ENCODE results near the gene PSMD11. TPM values are rescaled to one million over a fixed set of nuclear protein-coding genes. Genes with fewer than 3 reads are reported as not detected.

The PSMD11 gene
- total RNA-seq, 1 donor from 2014 or later, result 94.9 TPM

- Mint-ChIP-seq H3K4me1 (peaks cover 9% of the 10 kb centered on the region), H3K4me3 (no peak overlapping the region), H3K36me3 (peaks cover 5% of the 10 kb centered on the region), H3K27ac (peak overlapping the region; percentile 8), H3K27me3 (ENCODE audit: low read depth) (no peaks in the 10 kb centered on the region), H3K9me3 (no peaks in the 10 kb centered on the region)
- no peak for TF ChIP-seq CTCF (IDR thresholded peaks at IDR 0.05; ENCODE audit: unreplicated experiment)
- no peak for DNase-seq (ENCODE audit: low spot score in 2 of 2, unreplicated experiment in 2 of 2)
Measured at GRCh38 chr17:32491371-32492263, 47.3 kb downstream of the PSMD11 start.

- no peaks in the 10 kb centered on the region for H3K9me3 Mint-ChIP-seq
Measured at GRCh38 chr17:32492264-32492589, 47.9 kb downstream of the PSMD11 start.

GRCh38 chr17:32492648-32493289 is 48.5 kb downstream of the PSMD11 start:
- Mint-ChIP-seq H3K27ac (no peak overlapping the region), H3K27me3 (ENCODE audit: low read depth) (no peaks in the 10 kb centered on the region), H3K9me3 (no peaks in the 10 kb centered on the region), H3K4me3 (no peak overlapping the region), H3K36me3 (peaks cover 3% of the 10 kb centered on the region), H3K4me1 (peaks cover 6% of the 10 kb centered on the region)
- DNase-seq (ENCODE audit: low spot score in 2 of 2, unreplicated experiment in 2 of 2), result no peak
- TF ChIP-seq CTCF (IDR thresholded peaks at IDR 0.05; ENCODE audit: unreplicated experiment), result no peak

More at GRCh38 chr17:32492264-32492589, 47.9 kb downstream of the PSMD11 start:
- Mint-ChIP-seq H3K4me3 (no peak overlapping the region), H3K27ac (peak overlapping the region; percentile 8), H3K27me3 (ENCODE audit: low read depth) (no peaks in the 10 kb centered on the region), H3K4me1 (peaks cover 9% of the 10 kb centered on the region), H3K36me3 (peaks cover 5% of the 10 kb centered on the region)
- no peak for DNase-seq (ENCODE audit: low spot score in 2 of 2, unreplicated experiment in 2 of 2)
- TF ChIP-seq CTCF (IDR thresholded peaks at IDR 0.05; ENCODE audit: unreplicated experiment), result no peak

- no peak overlapping the region for H3K27ac Mint-ChIP-seq
- no peak overlapping the region for H3K4me3 Mint-ChIP-seq
- no peaks in the 10 kb centered on the region for H3K9me3 Mint-ChIP-seq
- no peak for TF ChIP-seq CTCF (IDR thresholded peaks at IDR 0.05; ENCODE audit: unreplicated experiment)
- H3K4me1 Mint-ChIP-seq, result peaks cover 2% of the 10 kb centered on the region
- no peak for DNase-seq (ENCODE audit: low spot score in 2 of 2, unreplicated experiment in 2 of 2)
- no peaks in the 10 kb centered on the region for H3K27me3 Mint-ChIP-seq (ENCODE audit: low read depth)
- peaks cover 3% of the 10 kb centered on the region for H3K36me3 Mint-ChIP-seq
Measured at GRCh38 chr17:32493571-32493970, 49.3 kb downstream of the PSMD11 start.

DNA sequence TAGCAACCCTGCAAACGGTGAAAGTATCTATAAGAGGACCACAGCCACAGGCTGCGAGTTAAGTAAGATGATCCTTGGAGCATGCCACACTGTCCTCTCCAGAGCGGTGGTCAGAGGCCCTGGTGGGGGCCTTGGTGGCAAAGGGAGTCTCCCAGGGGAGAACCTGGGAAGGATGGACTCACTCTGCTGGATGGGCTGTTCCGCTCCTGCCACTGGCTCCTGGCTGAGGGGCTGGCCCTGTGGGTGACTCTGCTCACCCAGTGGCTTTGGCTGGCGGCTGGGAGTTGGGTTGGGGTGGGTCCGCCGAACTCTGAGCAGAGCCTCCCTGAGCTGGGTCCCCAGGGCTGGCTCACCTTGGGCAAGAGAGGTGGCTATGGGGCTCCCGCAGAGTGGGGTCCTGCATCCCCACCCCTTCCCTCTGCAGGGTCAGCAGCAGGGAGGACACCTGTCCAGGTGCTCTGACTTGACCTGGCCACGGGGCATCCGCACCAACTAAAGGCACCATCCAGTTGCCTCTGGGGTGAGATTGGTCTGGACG is 49.7 kb downstream of the PSMD11 start:
- Mint-ChIP-seq H3K9me3 (no peaks in the 10 kb centered on the region), H3K36me3 (peaks cover 3% of the 10 kb centered on the region), H3K4me1 (peaks cover 2% of the 10 kb centered on the region), H3K4me3 (no peak overlapping the region), H3K27me3 (ENCODE audit: low read depth) (no peaks in the 10 kb centered on the region), H3K27ac (no peak overlapping the region)
- DNase-seq (ENCODE audit: low spot score in 2 of 2, unreplicated experiment in 2 of 2), result no peak
- no peak for TF ChIP-seq CTCF (IDR thresholded peaks at IDR 0.05; ENCODE audit: unreplicated experiment)

Data from mesothelial cell of epicardium (in vitro differentiated cells).